Amniotic stem cell (primary cell): Measurements from ENCODE around the gene MXD4.

Experiments used
- DNase-seq: peaks from one replicate; lab custom pipeline; 2025; lab: John Stamatoyannopoulos, UW

The MXD4 gene, protein sequence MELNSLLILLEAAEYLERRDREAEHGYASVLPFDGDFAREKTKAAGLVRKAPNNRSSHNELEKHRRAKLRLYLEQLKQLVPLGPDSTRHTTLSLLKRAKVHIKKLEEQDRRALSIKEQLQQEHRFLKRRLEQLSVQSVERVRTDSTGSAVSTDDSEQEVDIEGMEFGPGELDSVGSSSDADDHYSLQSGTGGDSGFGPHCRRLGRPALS

DNA sequence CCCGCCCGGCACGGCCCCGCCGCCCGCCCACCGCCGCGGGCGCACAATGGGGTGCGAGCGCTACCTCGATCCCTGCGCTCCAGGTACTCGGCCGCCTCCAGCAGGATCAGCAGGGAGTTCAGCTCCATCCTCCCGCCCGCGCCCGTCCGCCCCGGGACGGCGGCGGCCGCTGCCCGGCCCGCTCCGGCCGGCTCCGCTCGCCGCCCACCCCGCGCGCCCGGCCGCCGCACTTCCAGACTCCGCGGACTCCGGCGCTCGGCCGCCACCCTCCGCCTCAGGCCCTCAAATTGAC is at the start of gene MXD4:
TSS of gene MXD4 (minus strand) at position 257 of the 292 bp plus-strand sequence. CDS start at position 128, 129 bp downstream.
- no peak for DNase-seq

DNA sequence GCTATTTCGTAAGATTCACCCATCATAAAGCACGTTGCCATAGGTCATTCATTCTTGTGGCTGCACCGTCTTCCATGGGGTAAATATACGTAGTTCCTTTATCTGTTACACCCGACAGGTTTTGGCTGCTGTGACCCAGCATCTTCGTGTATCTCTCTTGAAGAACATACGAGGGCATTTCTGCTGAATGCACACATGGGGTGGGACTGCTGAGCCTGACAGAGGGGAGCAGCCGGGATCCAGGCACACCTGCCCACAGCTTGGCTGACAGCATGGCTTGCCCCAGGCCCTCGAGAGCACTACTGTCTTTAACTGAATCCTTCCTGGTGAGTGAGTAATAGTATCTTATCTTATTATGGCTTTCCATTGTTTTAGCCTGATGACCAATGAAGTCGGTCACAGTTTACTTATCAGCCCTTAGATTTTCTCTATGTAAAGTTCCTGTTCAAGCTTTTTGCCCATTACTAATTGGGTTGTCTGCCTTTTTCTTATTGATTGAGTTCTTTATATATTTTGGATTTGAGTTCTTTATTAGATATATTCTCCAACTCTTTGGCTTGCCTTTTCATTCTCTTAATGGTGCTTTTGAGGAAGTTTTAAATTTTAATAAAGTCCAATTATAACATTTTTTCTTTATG is 45.0 kb upstream of the MXD4 start:
- no peak for DNase-seq

- DNase-seq: no peak
Measured at GRCh38 chr4:2305766-2306501, 44.0 kb upstream of the MXD4 start.

- no peak for DNase-seq
Measured at GRCh38 chr4:2304877-2305561, 43.1 kb upstream of the MXD4 start.

GRCh38 chr4:2304321-2304876 is 42.5 kb upstream of the MXD4 start:
- DNase-seq: no peak

- DNase-seq: no peak
Measured at GRCh38 chr4:2303686-2304320, 41.9 kb upstream of the MXD4 start.

DNA sequence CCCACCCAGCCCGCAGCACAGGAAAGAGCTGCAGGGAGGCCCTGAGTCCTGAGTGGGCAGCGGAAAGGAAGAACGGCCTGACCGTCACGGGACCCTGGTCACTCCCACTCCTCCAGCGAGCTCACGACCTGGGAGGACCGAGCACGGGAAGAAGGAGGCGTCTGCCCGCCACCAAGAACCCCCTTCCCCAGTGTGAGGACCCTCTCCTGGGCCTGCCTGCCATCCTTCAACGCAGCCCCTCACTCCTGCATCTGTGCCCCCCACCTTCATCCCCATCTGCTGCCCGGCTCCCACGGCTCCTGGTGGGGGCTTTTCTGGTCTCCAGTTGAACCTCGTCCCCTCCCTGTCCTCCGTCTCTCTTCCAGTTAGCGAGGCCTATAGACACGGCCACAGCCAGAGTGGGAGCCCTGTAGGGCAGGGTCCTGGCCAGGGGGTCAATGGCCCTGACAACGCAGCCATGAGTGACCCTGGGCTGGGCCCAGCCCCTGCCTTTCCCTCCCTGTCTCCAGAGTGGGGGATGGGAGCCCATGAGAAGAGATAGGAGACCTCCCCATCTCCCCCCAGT is 41.3 kb upstream of the MXD4 start:
- no peak for DNase-seq

- DNase-seq: no peak
Measured at GRCh38 chr4:2302387-2303119, 40.6 kb upstream of the MXD4 start.

DNA sequence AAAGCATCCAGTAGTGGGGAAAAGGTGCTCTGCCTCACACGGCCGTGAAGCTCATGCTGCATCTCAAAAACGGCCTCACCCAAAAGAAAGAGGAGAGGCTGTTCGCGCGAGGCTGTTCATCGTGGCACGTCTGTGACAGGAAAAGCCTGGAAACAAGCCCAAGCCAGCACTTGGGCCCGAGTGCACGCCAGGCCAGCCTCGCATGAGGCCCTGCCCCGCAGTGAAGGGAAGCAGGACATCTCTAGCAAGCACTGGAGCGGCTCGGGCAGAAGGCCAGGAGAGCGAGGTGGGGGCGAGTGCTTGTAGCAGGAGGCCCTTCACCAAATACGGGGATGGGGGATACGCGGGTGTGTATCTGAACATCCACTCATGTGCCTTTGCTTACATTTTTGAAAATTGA is 39.9 kb upstream of the MXD4 start:
- no peak for DNase-seq

DNA sequence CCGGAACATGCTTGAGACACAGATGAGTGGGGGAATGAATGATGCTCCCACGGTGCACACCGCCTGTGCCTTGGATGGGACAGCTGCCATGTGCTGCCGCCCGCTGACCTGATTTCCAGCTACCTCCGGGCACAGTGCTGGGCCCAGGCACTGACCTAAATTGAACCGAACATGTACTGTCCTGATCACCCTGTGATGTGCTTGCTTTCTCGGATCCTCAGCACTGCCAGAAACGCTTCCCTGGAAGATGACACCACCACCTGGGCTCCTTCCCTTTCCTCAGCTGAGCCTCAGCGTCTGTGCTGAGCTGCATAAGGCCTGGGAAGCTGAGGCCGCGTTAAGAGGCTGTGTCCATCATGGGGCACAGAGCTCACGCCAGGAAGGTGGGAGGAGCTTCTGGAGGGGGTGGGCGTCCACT is 39.3 kb upstream of the MXD4 start:
- no peak for DNase-seq

DNA sequence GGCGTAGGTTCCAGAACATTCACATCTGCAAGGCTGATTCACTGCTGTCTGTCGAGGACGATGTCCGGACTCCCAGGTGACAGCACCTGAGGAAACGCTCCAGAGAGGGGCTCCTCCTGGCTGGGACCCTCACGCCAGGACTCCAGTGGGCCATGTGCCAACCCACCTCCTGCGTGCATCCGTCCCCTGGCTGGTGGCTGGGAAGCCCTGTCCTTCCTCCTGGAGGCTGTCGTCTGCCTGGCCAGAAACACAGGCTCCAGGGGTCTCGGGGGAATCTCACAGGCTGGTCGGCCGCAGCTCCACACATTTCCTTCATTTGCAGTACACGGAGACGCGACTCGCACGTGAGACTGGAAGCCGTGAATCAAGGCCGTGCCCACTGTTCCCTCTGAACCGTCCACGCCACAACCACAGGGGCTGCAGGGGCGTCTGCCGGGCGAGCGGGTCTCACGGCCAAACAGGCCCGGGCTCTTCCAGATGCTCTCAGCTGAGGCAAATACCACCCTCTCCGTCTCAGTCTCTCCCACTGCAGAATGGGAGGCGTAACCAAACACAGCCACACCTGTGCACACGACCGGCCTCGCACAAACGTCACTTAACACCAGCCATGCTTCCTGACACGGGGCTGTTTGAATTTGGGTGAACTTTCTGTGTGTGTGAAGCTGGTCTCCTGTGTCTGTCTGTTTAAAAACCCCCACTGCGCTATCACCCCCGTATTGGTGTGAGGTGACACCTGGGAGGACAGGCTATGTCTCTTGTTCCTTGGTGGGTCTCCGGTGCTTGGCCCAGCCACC is 38.7 kb upstream of the MXD4 start:
- no peak for DNase-seq

DNA sequence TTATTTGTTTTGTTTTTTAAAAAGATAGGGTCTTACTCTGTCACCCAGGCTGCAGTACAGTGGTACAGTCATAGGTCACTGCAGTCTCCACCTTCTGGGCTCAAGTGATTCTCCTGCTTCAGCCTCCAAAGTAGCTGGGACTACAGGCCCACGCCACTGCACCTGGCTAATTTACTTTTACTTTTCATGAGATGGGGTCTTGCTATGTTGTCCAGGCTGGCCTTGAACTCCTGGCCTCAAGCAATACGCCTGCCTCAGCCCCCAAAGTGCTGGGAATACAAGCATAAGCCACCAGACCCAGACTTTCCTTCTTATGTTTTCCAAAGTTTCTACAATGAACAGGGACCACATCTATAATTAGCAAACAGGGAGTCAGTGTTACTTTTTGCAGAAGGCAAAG is 37.9 kb upstream of the MXD4 start:
- DNase-seq: no peak

- DNase-seq: no peak
Measured at GRCh38 chr4:2298532-2298991, 36.7 kb upstream of the MXD4 start.

DNA sequence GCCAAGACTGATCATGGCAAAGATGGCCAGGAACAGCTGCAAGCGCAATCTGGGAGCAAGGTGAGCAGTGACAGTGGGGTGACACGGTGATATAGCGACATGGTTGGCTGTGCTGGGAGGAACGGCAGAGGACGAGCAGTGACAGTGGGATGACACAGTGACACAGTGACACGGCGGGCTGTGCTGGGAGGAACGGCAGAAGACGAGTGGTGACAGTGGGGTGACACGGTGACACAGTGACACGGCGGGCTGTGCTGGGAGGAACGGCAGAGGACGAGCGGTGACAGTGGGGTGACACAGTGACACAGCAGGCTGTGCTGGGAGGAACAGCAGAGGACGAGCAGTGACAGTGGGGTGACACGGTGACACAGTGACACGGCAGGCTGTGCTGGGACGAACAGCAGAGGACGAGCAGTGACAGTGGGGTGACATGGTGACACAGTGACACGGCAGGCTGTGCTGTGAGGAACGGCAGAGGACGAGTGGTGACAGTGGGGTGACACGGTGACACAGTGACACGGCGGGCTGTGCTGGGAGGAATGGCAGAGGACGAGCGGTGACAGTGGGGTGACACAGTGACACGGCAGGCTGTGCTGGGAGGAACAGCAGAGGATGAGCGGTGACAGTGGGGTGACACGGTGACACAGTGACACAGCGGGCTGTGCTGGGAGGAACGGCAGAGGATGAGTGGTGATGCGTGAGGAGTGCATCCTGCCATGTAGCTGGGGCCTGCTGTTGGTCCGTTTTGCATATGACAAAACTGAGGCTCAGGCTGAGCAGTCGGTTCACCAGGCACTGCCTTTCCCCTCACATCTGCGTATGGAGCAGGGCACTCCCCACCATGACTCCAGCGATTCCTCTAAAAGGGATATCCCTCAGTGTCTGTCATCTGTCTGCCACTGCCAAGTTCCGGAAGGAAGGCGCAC is 36.0 kb upstream of the MXD4 start:
- no peak for DNase-seq

GRCh38 chr4:2296631-2297601 is 35.0 kb upstream of the MXD4 start:
- no peak for DNase-seq

- DNase-seq: no peak
Measured at GRCh38 chr4:2295900-2296442, 34.1 kb upstream of the MXD4 start.

DNA sequence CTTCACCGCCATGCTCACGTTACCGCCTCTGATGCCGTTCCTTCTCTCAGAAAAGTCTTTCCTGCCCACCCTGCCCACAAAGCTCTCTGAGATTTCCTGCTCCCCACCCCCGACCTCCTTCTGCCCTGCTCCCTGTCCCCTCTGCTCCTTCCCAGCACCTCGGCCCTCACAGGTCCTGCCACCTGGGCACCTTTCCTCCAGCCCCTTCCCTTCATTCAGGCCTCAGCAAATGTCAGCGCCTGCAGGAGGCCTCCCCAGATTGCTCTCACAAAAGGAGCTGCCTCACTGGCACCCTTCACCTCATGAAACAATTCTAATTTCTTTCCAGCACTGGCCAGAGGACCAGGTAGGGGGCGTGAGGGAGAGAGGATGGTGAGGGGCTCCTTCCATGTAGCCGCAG is 33.6 kb upstream of the MXD4 start:
- no peak for DNase-seq
